GM12878 (cell line): ENCODE data around the gene TOP2B. TPM values are rescaled to one million over a fixed set of nuclear protein-coding genes. Genes with fewer than 3 reads are reported as not detected.

ENCODE experiments used
- ATAC-seq: fragments of 200-7000 bp; cut with Tn5 transposase; 3 replicates; pipeline ENCODE4 v1.9.1; 2020; ENCODE audit warnings: mild to moderate bottlenecking, moderate library complexity
- BruUV-seq: library from RNA; stranded (reverse); fragments of 400-500 nt; replicated peaks from 2 replicates; lab custom pipeline; 2021; lab: Mats Ljungman, UMichigan
- CTCF ChIA-PET: fragments of 300-600 bp; sonication (Branson Sonifier 250); formaldehyde crosslinking; extraction: SDS; loops from one replicate; lab custom pipeline; 2021; ENCODE audit warnings: inconsistent platforms; lab: Yijun Ruan, JAX
- POLR2A ChIA-PET: fragments of 350-600 bp; formaldehyde crosslinking; extraction: SDS; loops from one replicate; lab custom pipeline; 2021; ENCODE audit warnings: inconsistent platforms; lab: Charles Lee
- RAD21 ChIA-PET: fragments of 300-600 bp; sonication (Branson Sonifier 250); formaldehyde crosslinking; loops from one replicate; lab custom pipeline; 2023; ENCODE audit warnings: antibody characterized with exemption; ENCODE audit not compliant: unreplicated experiment; lab: Charles Lee
- SMC1A ChIA-PET: fragments of 300-600 bp; sonication (Branson Sonifier 250); formaldehyde crosslinking; loops from one replicate; lab custom pipeline; 2023; ENCODE audit not compliant: unreplicated experiment, uncharacterized antibody; lab: Charles Lee
- DNase-seq: peaks from one replicate; pipeline ENCODE4 v3.0.0-alpha.2; 2011; ENCODE audit warnings: low read depth, low spot score
- FAIRE-seq: peaks from 3 replicates; lab custom pipeline; 2011; peaks lifted over from hg19 to GRCh38; lab: Jason Lieb, UNC
- H2AFZ ChIP-seq: 2 replicates; pipeline ENCODE4 v1.6.0; 2011; ENCODE audit warnings: low read depth, low read length, control low read depth; ENCODE audit not compliant: control insufficient read depth
- H3K27ac ChIP-seq: 2 replicates; pipeline ENCODE4 v1.5.1; 2011; ENCODE audit warnings: control low read depth; ENCODE audit not compliant: control insufficient read depth, insufficient read depth
- H3K27me3 ChIP-seq, 2 experiments: replicated peaks in 1 of 2; 2 replicates each; pipeline versions ENCODE4 v1.6.0 to v1.6.1; 2011; ENCODE audit warnings: low read length in 1 of 2; ENCODE audit not compliant: control insufficient read depth in 2 of 2, insufficient read depth in 2 of 2
- H3K36me3 ChIP-seq, 2 experiments: 2 replicates each; pipeline ENCODE4 v1.5.1; 2011; ENCODE audit warnings: low read length in 1 of 2; ENCODE audit not compliant: control insufficient read depth in 2 of 2, insufficient read depth in 2 of 2
- H3K4me1 ChIP-seq: 2 replicates; pipeline ENCODE4 v1.6.1; 2011; ENCODE audit warnings: mild to moderate bottlenecking, low read length, moderate library complexity, mixed read lengths; ENCODE audit not compliant: control insufficient read depth, insufficient read depth
- H3K4me2 ChIP-seq: 2 replicates; pipeline ENCODE4 v1.6.0; 2011; ENCODE audit warnings: control low read depth; ENCODE audit not compliant: control insufficient read depth, insufficient read depth
- H3K4me3 ChIP-seq: fragments of 200-600 bp; sonication (generic); 2 replicates; pipeline ENCODE4 v1.5.1; 2016
- H3K79me2 ChIP-seq: 2 replicates; pipeline ENCODE4 v1.6.0; 2011; ENCODE audit warnings: low read length; ENCODE audit not compliant: control insufficient read depth, insufficient read depth
- H3K9ac ChIP-seq: 2 replicates; pipeline ENCODE4 v1.8.0; 2011; ENCODE audit warnings: low read length, control low read depth, mixed read lengths; ENCODE audit not compliant: control insufficient read depth, insufficient read depth
- H3K9me3 ChIP-seq: replicated peaks from 3 replicates; pipeline ENCODE4 v1.5.1; 2011; ENCODE audit warnings: mild to moderate bottlenecking, low read length; ENCODE audit not compliant: control insufficient read depth, insufficient read depth
- H4K20me1 ChIP-seq: 2 replicates; pipeline ENCODE4 v1.6.0; 2011; ENCODE audit not compliant: control insufficient read depth, insufficient read depth
- CBX3 ChIP-seq: fragments of 200-600 bp; sonication (generic); IDR thresholded peaks from 2 replicates; pipeline ENCODE4 v1.6.1; 2016; ENCODE audit warnings: low read depth, borderline replicate concordance
- FOXK2 ChIP-seq: fragments of 450-650 bp; IDR thresholded peaks from 2 replicates; pipeline ENCODE4 v1.6.1; 2017; ENCODE audit warnings: mild to moderate bottlenecking, moderate library complexity
- HDAC6 ChIP-seq: fragments of 200-600 bp; sonication (generic); IDR thresholded peaks from one replicate; pipeline ENCODE4 v1.8.0; 2017; ENCODE audit warnings: antibody characterized with exemption; ENCODE audit not compliant: unreplicated experiment
- IRF4 ChIP-seq: IDR thresholded peaks from 2 replicates; pipeline ENCODE4 v1.6.1; 2011; ENCODE audit warnings: low read depth, low read length
- NBN ChIP-seq: fragments of 450-650 bp; IDR thresholded peaks from 2 replicates; pipeline ENCODE4 v1.6.1; 2016
- POLR2A ChIP-seq: IDR thresholded peaks from 2 replicates; pipeline ENCODE4 v1.6.1; 2011; ENCODE audit warnings: low read depth, mild to moderate bottlenecking, low read length
- SMAD1 ChIP-seq: fragments of 450-650 bp; IDR thresholded peaks from 2 replicates; pipeline ENCODE4 v1.6.1; 2018; ENCODE audit warnings: mild to moderate bottlenecking, low read depth; ENCODE audit not compliant: partially characterized antibody
- SRF ChIP-seq, 2 experiments: IDR thresholded peaks; 2 replicates each; pipeline ENCODE4 v1.6.1; 2011; ENCODE audit warnings: low read depth in 2 of 2, low read length in 2 of 2, mild to moderate bottlenecking in 1 of 2, moderate library complexity in 1 of 2
- WGBS: methylation state at CpG from one replicate; pipeline ENCODE4 v1.1.6; 2016; ENCODE audit warnings: low lambda C conversion rate; ENCODE audit not compliant: insufficient replicate concordance, insufficient coverage; ENCODE audit errors: missing lambda C conversion rate; 5-methylcytosine and 5-hydroxymethylcytosine counted together
- in situ Hi-C: fragments of 300-500 bp; cut with MboI; formaldehyde crosslinking; loops from 9 replicates; pipeline ENCODE4 v1.14.3; 2018; ENCODE audit warnings: mixed read lengths
- intact Hi-C: fragments of 100-400 bp; cut with micrococcal nuclease; formaldehyde crosslinking; loops from one replicate; pipeline ENCODE4 v1.14.2; 2022; ENCODE audit not compliant: unreplicated experiment
- polyA plus RNA-seq, 11 experiments: library from polyadenylated mRNA; depleted of rRNA in 4 of 11; unstranded in 6 of 11; stranded (reverse) in 5 of 11; fragments of >200 nt; fragmentation: Nextera tagmentation in 4 of 11; fragmentation: Illumina TruSeq in 1 of 11; extraction: Ambion mirVana in 4 of 11; extraction: Trizol in 1 of 11; gene quantifications; 1 replicate in 1 of 11; 2 replicates in 10 of 11; pipeline versions ENCODE4 v1.2.1 to v1.2.3, GENCODE V29; 2011 to 2016; ENCODE audit warnings: inconsistent platforms in 2 of 11, missing spikeins in 2 of 11, low read depth in 1 of 11
- total RNA-seq, 4 experiments: library from RNA; depleted of rRNA in 3 of 4; stranded (reverse); fragments of >200 nt in 3 of 4; fragmentation: Illumina TruSeq in 1 of 4; extraction: Trizol in 1 of 4; gene quantifications; 2 replicates each; pipeline versions ENCODE4 v1.2.1 to v1.2.3, GENCODE V29; 2013 to 2021
- TF ChIP-seq, protein P1 (sequence below): IDR thresholded peaks from 2 replicates; pipeline ENCODE4 v1.6.1; 2011; ENCODE audit warnings: low read depth, low read length, improper control_type of control experiment, borderline replicate concordance
- TF ChIP-seq, protein P2 (sequence below): fragments of 450-650 bp; conservative IDR thresholded peaks from 2 replicates; pipeline ENCODE4 v1.6.1; 2017; ENCODE audit warnings: mild to moderate bottlenecking, moderate library complexity
- TF ChIP-seq, protein P3 (sequence below): fragments of 450-650 bp; IDR thresholded peaks from 2 replicates; pipeline ENCODE4 v1.6.1; 2017; ENCODE audit warnings: mild to moderate bottlenecking
- TF ChIP-seq, protein P4 (sequence below): IDR thresholded peaks from 2 replicates; pipeline ENCODE4 v1.6.1; 2011; ENCODE audit warnings: low read depth, mild to moderate bottlenecking, low read length, moderate library complexity, borderline replicate concordance; ENCODE audit errors: extremely low read depth

The TOP2B gene
- total and polyA plus RNA-seq, 10 of the 15 experiments (the other 5 are each of a cell fraction or from before 2014, with no cell fraction given), result 28.6 to 134 (median 83.4) TPM

DNA sequence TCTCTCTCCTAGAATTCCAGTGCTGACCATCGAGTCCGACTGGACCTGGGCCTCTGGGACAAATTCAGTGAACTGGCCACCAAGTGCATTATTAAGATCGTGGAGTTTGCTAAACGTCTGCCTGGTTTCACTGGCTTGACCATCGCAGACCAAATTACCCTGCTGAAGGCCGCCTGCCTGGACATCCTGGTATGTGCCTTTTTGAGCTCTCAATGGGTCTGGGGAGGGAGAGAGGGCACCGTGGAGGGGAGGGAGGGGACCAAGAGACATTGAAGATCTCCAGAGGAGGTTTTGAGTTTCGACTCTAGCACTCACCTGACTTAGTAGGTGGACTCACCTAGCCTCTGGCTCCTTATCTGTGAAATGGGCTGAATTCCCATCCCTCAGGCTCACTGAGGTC is 84.2 kb downstream of the TOP2B start (continued):
- TF ChIP-seq CBX3 (no peak), SMAD1 (no peak), SRF (IDR thresholded peaks at IDR 0.05; ENCODE audit: low read depth in 2 of 2, low read length in 2 of 2) (no peak), HDAC6 (no peak)

DNA sequence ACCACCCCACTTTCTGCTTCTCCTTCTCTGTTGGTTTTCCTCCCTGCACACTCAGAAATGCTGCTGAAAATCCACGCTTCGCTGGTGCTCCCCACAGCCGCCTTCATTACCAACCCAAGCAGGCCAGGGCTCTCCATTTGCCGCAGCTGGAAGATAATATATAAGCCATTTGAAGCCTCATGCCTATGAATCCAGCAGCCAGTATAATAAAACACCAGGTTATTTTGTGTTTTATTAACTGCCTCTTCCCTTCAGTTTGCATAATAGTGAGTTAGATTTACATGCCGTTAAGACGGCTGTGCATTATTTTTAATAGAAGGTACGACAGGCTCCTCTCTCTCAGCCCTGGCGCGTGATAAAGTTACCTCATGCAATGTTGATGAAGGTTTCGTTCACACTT is 86.6 kb downstream of the TOP2B start:
- Histone ChIP-seq H3K27me3 (no peaks in the 10 kb centered on the region; a peak in 1 of 4 replicates), H3K36me3 (no peaks in the 10 kb centered on the region), H3K9ac (no peak overlapping the region), H3K79me2 (no peaks in the 10 kb centered on the region), H4K20me1 (no peaks in the 10 kb centered on the region; the same call in 1 of the 2 replicates), H3K4me3 (no peak overlapping the region), H3K4me1 (no peaks in the 10 kb centered on the region), H3K9me3 (no peaks in the 10 kb centered on the region), H3K27ac (no peak overlapping the region), H3K4me2 (no peak overlapping the region), H2AFZ (no peak overlapping the region)
- ChIA-PET SMC1A (interaction anchor here (0.5 kb wide), 1 partner anchor 62 kb away, joined by 3 read pairs; no protein-coding TSS in a partner anchor), RAD21 (no interaction called here), POLR2A (no interaction called here), CTCF (no interaction called here)
- BruUV-seq, result no TSS peak
- intact Hi-C loops (no loop called here), in situ Hi-C loops (no loop called here)
- ATAC-seq (no peak), DNase-seq (no peak), FAIRE-seq (no peak)
- TF ChIP-seq FOXK2, result no peak
- TF ChIP-seq IRF4, result no peak
- TF ChIP-seq, protein P1, sequence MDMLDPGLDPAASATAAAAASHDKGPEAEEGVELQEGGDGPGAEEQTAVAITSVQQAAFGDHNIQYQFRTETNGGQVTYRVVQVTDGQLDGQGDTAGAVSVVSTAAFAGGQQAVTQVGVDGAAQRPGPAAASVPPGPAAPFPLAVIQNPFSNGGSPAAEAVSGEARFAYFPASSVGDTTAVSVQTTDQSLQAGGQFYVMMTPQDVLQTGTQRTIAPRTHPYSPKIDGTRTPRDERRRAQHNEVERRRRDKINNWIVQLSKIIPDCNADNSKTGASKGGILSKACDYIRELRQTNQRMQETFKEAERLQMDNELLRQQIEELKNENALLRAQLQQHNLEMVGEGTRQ, result no peak
- no peak for TF ChIP-seq NBN
- TF ChIP-seq, protein P2, sequence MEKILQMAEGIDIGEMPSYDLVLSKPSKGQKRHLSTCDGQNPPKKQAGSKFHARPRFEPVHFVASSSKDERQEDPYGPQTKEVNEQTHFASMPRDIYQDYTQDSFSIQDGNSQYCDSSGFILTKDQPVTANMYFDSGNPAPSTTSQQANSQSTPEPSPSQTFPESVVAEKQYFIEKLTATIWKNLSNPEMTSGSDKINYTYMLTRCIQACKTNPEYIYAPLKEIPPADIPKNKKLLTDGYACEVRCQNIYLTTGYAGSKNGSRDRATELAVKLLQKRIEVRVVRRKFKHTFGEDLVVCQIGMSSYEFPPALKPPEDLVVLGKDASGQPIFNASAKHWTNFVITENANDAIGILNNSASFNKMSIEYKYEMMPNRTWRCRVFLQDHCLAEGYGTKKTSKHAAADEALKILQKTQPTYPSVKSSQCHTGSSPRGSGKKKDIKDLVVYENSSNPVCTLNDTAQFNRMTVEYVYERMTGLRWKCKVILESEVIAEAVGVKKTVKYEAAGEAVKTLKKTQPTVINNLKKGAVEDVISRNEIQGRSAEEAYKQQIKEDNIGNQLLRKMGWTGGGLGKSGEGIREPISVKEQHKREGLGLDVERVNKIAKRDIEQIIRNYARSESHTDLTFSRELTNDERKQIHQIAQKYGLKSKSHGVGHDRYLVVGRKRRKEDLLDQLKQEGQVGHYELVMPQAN, result no peak
- TF ChIP-seq POLR2A, result no peak
- TF ChIP-seq, protein P3, sequence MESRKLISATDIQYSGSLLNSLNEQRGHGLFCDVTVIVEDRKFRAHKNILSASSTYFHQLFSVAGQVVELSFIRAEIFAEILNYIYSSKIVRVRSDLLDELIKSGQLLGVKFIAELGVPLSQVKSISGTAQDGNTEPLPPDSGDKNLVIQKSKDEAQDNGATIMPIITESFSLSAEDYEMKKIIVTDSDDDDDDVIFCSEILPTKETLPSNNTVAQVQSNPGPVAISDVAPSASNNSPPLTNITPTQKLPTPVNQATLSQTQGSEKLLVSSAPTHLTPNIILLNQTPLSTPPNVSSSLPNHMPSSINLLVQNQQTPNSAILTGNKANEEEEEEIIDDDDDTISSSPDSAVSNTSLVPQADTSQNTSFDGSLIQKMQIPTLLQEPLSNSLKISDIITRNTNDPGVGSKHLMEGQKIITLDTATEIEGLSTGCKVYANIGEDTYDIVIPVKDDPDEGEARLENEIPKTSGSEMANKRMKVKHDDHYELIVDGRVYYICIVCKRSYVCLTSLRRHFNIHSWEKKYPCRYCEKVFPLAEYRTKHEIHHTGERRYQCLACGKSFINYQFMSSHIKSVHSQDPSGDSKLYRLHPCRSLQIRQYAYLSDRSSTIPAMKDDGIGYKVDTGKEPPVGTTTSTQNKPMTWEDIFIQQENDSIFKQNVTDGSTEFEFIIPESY, result no peak
- TF ChIP-seq, protein P4, sequence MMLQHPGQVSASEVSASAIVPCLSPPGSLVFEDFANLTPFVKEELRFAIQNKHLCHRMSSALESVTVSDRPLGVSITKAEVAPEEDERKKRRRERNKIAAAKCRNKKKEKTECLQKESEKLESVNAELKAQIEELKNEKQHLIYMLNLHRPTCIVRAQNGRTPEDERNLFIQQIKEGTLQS, result no peak
- WGBS, result 47% methylated on average over 10 of the region's 10 CpGs
